Tibial nerve (tissue), 4 donors: Measurements from ENCODE around the gene SLC27A4. TPM values are rescaled to one million over a fixed set of nuclear protein-coding genes. Genes with fewer than 3 reads are reported as not detected.
"Not testable (repeated sequence)": the region's sequence is repeated elsewhere in the genome, so short reads cannot be mapped to it uniquely, and the experiment has no call there.

ENCODE experiments used
- DNase-seq, 2 donors: peaks; one replicate each; pipeline ENCODE4 v3.0.0-alpha.2; 2019; ENCODE audit warnings: low spot score in 2 of 2
- H3K27ac ChIP-seq, 4 donors: fragments of 200-600 bp; sonication (generic) in 3 of 4; one replicate each; pipeline ENCODE4 v1.5.1; 2017 to 2019; ENCODE audit warnings: mild to moderate bottlenecking in 1 of 4
- H3K27me3 ChIP-seq, 2 donors: fragments of 200-600 bp; sonication (generic) in 1 of 2; one replicate each; pipeline versions ENCODE4 v1.5.1 to v1.6.0; 2017 to 2019
- H3K36me3 ChIP-seq, 3 donors: fragments of 200-600 bp; sonication (generic); one replicate each; pipeline ENCODE4 v1.5.1; 2018 to 2019
- H3K4me1 ChIP-seq, 4 donors: fragments of 200-600 bp; sonication (generic) in 3 of 4; one replicate each; pipeline ENCODE4 v1.5.1; 2017 to 2019
- H3K4me3 ChIP-seq, 4 donors: fragments of 200-600 bp; sonication (generic) in 3 of 4; one replicate each; pipeline ENCODE4 v1.5.1; 2017 to 2019; ENCODE audit warnings: mild to moderate bottlenecking in 1 of 4, moderate library complexity in 1 of 4
- H3K9me3 ChIP-seq, 4 donors: fragments of 200-600 bp; sonication (generic) in 3 of 4; one replicate each; pipeline ENCODE4 v1.5.1; 2017 to 2019
- EP300 ChIP-seq, 2 donors: sonication (generic); formaldehyde crosslinking; IDR thresholded peaks; one replicate each; pipeline ENCODE4 v1.6.1; 2017; ENCODE audit warnings: antibody characterized with exemption in 2 of 2, mild to moderate bottlenecking in 1 of 2
- POLR2A ChIP-seq, 2 donors: fragments of 450-650 bp; IDR thresholded peaks; one replicate each; pipeline ENCODE4 v1.6.1; 2017; ENCODE audit warnings: antibody characterized with exemption in 2 of 2, mild to moderate bottlenecking in 2 of 2, moderate library complexity in 2 of 2
- WGBS, 2 donors: methylation state at CpG; one replicate each; pipeline ENCODE4 v1.1.5; 2018; 5-methylcytosine and 5-hydroxymethylcytosine counted together
- total RNA-seq, 4 donors: library from RNA; depleted of rRNA; stranded (reverse); fragments of >200 nt; gene quantifications; one replicate each; pipeline ENCODE4 v1.1.0, GENCODE V29; 2016
- TF ChIP-seq, protein P1 (sequence below), 5 experiments: fragments of 200-600 bp in 3 of 5; fragments of 450-650 bp in 2 of 5; sonication (generic) in 3 of 5; IDR thresholded peaks; one replicate each; pipeline ENCODE4 v1.5.1; 2016 to 2019; ENCODE audit warnings: antibody characterized with exemption in 5 of 5, mild to moderate bottlenecking in 3 of 5, moderate library complexity in 2 of 5

Gene SLC27A4
- total RNA-seq, 4 donors from 2014 or later: 13.5 to 33.3 (median 18.0) TPM

DNA sequence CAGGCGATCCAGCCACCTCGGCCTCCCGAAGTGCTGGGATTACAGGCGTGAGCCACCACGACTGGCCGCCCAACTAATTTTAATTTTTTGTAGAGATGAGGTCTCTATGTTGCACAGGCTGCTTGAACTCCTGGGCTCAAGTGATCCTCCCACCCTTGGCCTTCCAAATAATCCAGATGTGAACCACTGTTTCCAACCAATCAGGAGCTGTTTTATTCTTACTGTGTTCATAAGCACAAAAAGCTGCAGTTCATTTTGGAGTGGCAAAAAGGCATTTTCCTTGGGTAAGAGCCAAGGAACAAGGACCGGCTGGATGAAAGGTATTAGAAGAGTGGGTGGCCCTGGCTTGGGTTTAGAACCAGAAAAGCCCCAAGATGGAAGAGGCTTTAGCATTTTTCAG is 5.2 kb upstream of the SLC27A4 start:
- Histone ChIP-seq H3K27me3 (no peaks in the 10 kb centered on the region), H3K36me3 (peaks cover 0 to 50% (median 0%) of the 10 kb centered on the region in 3 donors), H3K4me1 (peaks cover 0 to 5% (median 4%) of the 10 kb centered on the region in 4 donors), H3K4me3 (no peak overlapping the region), H3K9me3 (no peaks in the 10 kb centered on the region), H3K27ac (no peak overlapping the region)
- TF ChIP-seq POLR2A (IDR thresholded peaks at IDR 0.05): no peak
- TF ChIP-seq, protein P1, sequence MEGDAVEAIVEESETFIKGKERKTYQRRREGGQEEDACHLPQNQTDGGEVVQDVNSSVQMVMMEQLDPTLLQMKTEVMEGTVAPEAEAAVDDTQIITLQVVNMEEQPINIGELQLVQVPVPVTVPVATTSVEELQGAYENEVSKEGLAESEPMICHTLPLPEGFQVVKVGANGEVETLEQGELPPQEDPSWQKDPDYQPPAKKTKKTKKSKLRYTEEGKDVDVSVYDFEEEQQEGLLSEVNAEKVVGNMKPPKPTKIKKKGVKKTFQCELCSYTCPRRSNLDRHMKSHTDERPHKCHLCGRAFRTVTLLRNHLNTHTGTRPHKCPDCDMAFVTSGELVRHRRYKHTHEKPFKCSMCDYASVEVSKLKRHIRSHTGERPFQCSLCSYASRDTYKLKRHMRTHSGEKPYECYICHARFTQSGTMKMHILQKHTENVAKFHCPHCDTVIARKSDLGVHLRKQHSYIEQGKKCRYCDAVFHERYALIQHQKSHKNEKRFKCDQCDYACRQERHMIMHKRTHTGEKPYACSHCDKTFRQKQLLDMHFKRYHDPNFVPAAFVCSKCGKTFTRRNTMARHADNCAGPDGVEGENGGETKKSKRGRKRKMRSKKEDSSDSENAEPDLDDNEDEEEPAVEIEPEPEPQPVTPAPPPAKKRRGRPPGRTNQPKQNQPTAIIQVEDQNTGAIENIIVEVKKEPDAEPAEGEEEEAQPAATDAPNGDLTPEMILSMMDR (IDR thresholded peaks at IDR 0.05): no peak
- no peak for TF ChIP-seq EP300 (IDR thresholded peaks at IDR 0.05)
- WGBS, 2 donors: 73 to 76% methylated on average over 7 of the region's 7 CpGs
- DNase-seq: no peak

- 90 to 94% methylated on average over 2 of the region's 2 CpGs for WGBS, 2 donors
- no peak for TF ChIP-seq EP300 (IDR thresholded peaks at IDR 0.05)
Measured at GRCh38 chr9:128335914-128336313, 4.4 kb upstream of the SLC27A4 start.

DNA sequence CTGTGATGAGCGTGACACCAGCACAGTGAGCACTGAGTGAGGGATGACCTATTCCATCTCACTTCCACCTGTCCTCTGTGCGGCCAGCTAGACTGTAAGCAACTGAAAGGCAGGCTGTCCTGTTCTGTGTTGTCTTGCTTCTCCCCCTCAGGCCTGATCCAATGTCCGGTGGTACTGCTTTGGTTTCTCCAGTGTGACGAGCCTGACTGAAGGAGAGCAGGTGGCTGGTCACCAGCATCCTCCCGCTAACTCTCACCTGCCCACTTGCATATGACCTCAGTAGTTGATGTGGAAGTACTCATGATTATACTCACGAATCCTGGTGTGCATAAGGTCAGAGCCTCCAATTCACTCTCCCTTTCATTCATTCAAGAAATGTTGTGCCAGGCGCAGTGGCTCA is 2.4 kb upstream of the SLC27A4 start:
- DNase-seq: no peak
- TF ChIP-seq POLR2A (IDR thresholded peaks at IDR 0.05) (no peak), EP300 (IDR thresholded peaks at IDR 0.05) (no peak)
- TF ChIP-seq, protein P1 (IDR thresholded peaks at IDR 0.05): no peak
- Histone ChIP-seq H3K9me3 (no peaks in the 10 kb centered on the region), H3K36me3 (peaks cover 0 to 26% (median 0%) of the 10 kb centered on the region in 3 donors), H3K27me3 (no peaks in the 10 kb centered on the region), H3K4me1 (peaks cover 0 to 19% (median 10%) of the 10 kb centered on the region in 4 donors), H3K4me3 (no peak overlapping the region), H3K27ac (no peak overlapping the region)
- WGBS, 2 donors: 90 to 91% methylated on average over 7 of the region's 7 CpGs

More at GRCh38 chr9:128335914-128336313, 4.4 kb upstream of the SLC27A4 start:
- Histone ChIP-seq H3K4me3 (no peak overlapping the region), H3K27ac (no peak overlapping the region), H3K36me3 (peaks cover 0 to 42% (median 0%) of the 10 kb centered on the region in 3 donors), H3K27me3 (no peaks in the 10 kb centered on the region), H3K4me1 (peaks cover 0 to 8% (median 5%) of the 10 kb centered on the region in 4 donors), H3K9me3 (no peaks in the 10 kb centered on the region)
- DNase-seq: no peak

DNA sequence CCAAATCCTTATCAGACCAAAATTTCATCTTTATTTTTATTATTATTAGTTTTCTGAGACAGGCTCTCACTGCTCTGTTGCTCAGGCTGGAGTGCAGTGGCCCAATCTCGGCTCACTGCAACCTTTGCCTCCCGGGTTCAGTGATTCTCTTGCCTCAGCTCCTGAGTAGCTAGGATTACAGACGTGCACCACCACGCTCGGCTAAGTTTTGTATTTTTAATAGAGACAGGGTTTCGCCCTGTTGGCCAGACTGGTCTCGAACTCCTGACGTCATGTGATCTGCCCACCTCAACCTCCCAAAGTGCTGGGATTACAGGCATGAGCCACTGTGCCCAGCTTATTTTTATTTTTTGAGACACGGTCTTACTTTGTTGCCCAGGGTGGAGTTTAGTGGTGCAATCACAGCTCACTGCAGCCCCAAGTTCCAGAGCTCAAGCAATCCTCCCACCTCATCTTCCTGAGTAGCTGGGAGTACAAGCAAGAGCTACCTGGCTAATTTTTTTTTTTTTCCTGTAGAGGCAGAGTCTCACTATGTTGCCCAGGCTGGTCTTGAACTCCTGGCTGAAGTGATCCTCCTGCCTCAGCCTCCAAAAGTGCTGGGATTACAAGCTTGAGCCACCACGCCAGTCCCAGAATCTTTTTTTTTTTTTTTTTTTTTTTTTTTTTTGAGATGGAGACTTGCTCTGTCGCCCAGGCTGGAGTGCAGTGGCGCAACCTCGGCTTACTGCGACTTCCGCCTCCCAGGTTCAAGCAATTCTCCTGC is 1.3 kb upstream of the SLC27A4 start:
- 82 to 95% methylated on average over 15 of the region's 15 CpGs for WGBS, 2 donors
- Histone ChIP-seq H3K36me3 (peaks cover 0 to 26% (median 1%) of the 10 kb centered on the region in 3 donors), H3K4me1 (peaks cover 0 to 19% (median 10%) of the 10 kb centered on the region in 4 donors)
- DNase-seq, H3K27me3 ChIP-seq, H3K4me3 ChIP-seq, H3K9me3 ChIP-seq, H3K27ac ChIP-seq: not testable (repeated sequence)

GRCh38 chr9:128340691-128341434 is 536 bp downstream of the SLC27A4 start:
- Histone ChIP-seq H3K9me3 (no peaks in the 10 kb centered on the region), H3K27me3 (no peaks in the 10 kb centered on the region), H3K4me3 (peak overlapping the region; percentile 78 to 92 (median 88)), H3K27ac (peak overlapping the region; percentile 21 to 82 (median 64)), H3K36me3 (peaks cover 0 to 33% (median 10%) of the 10 kb centered on the region in 3 donors), H3K4me1 (peaks cover 0 to 19% (median 10%) of the 10 kb centered on the region in 4 donors)
- TF ChIP-seq, protein P1 (IDR thresholded peaks at IDR 0.05): no peak
- no peak for TF ChIP-seq POLR2A (IDR thresholded peaks at IDR 0.05)
- TF ChIP-seq EP300 (IDR thresholded peaks at IDR 0.05): no peak
- WGBS, 2 donors: 2% methylated on average over 9 to 34 of the region's 48 CpGs
- DNase-seq: no peak

- 33 to 38% methylated on average over 13 of the region's 13 CpGs for WGBS, 2 donors
- TF ChIP-seq, protein P1 (IDR thresholded peaks at IDR 0.05): peak; percentile 46 to 63 (median 58)
- TF ChIP-seq POLR2A (IDR thresholded peaks at IDR 0.05): no peak
- DNase-seq: peak in 1 of 2 donors; percentile 65
Measured at GRCh38 chr9:128341435-128341849, 1.1 kb downstream of the SLC27A4 start.

More at GRCh38 chr9:128341435-128341849, 1.1 kb downstream of the SLC27A4 start:
- peak overlapping the region; percentile 78 to 92 (median 88) for H3K4me3 ChIP-seq
- no peaks in the 10 kb centered on the region for H3K27me3 ChIP-seq
- H3K9me3 ChIP-seq: no peaks in the 10 kb centered on the region
- peaks cover 0 to 19% (median 10%) of the 10 kb centered on the region in 4 donors for H3K4me1 ChIP-seq
- H3K36me3 ChIP-seq: peaks cover 0 to 39% (median 10%) of the 10 kb centered on the region in 3 donors
- H3K27ac ChIP-seq: peak overlapping the region in 2 of 4 donors; percentile 80 to 82
